Psoas muscle (tissue), 8 donors: ENCODE data around the gene UROC1. TPM values are rescaled to one million over a fixed set of nuclear protein-coding genes. Genes with fewer than 3 reads are reported as not detected.

Experiments used
- ATAC-seq, 4 donors: fragments of 200-7000 bp; cut with Tn5 transposase; one replicate each; pipeline ENCODE4 v1.9.1; 2020; ENCODE audit warnings: moderate library complexity in 3 of 4, mild to moderate bottlenecking in 2 of 4
- DNase-seq, 2 donors: peaks; one replicate each; pipeline ENCODE4 v3.0.0-alpha.2; 2020
- H3K27ac ChIP-seq: fragments of 200-600 bp; one replicate; pipeline ENCODE4 v1.8.0; 2022
- H3K27me3 ChIP-seq, 3 donors: fragments of 200-600 bp in 1 of 3; one replicate each; pipeline versions ENCODE4 v1.6.1 to v1.8.0; 2013 to 2022; ENCODE audit warnings: low read length in 2 of 3, mild to moderate bottlenecking in 2 of 3, moderate library complexity in 1 of 3; ENCODE audit not compliant: insufficient read depth in 3 of 3
- H3K36me3 ChIP-seq, 2 donors: fragments of 200-600 bp in 1 of 2; one replicate each; pipeline versions ENCODE4 v1.6.1 to v1.8.0; 2013 to 2022; ENCODE audit warnings: low read depth in 1 of 2, mild to moderate bottlenecking in 1 of 2, moderate library complexity in 1 of 2; ENCODE audit not compliant: insufficient read depth in 1 of 2
- H3K4me1 ChIP-seq: fragments of 200-600 bp; one replicate; pipeline ENCODE4 v1.8.0; 2022
- H3K4me3 ChIP-seq: fragments of 200-600 bp; one replicate; pipeline ENCODE4 v1.8.0; 2022; ENCODE audit warnings: mild to moderate bottlenecking
- H3K9me3 ChIP-seq: fragments of 200-600 bp; one replicate; pipeline ENCODE4 v1.8.0; 2022
- WGBS, 3 donors: extraction: QIAGEN DNeasy Blood & Tissue Kit; methylation state at CpG; one replicate each; pipeline versions ENCODE4 v1.1.6 to v1.1.7; 2013; 5-methylcytosine and 5-hydroxymethylcytosine counted together
- intact Hi-C, 2 donors: fragments of 100-400 bp; cut with DNase I; formaldehyde crosslinking; loops; one replicate each; pipeline versions ENCODE4 v1.11.0 to v1.14.2; 2022
- polyA plus RNA-seq, 3 donors: library from polyadenylated mRNA; stranded (reverse); fragments of 200-250 nt; gene quantifications; one replicate each; pipeline ENCODE4 v1.2.3, GENCODE V29; 2013
- total RNA-seq, 4 donors: library from RNA; stranded (reverse); fragmentation: NEBNext Ultra II Directional in 2 of 4; extraction: Animal tissue kit (Norgen Biotek cat#: 25700) in 2 of 4; gene quantifications; one replicate each; pipeline versions ENCODE4 v1.2.1 to v1.2.4, GENCODE V29; 2021 to 2023
- TF ChIP-seq, protein P1 (sequence below): fragments of 200-600 bp; IDR thresholded peaks from one replicate; pipeline ENCODE4 v1.8.0; 2022; ENCODE audit warnings: antibody characterized with exemption
- donor health status: healthy with polysubstance abuse.
- donor health status: DM: no; HTN: no; CAD: no; lungs with moderate emphysema.
- donor health status: Bipolar disorder and iron deficiency.
- donor health status: healthy.
- donor health status: DM: yes; HTN: yes; CAD: no.
- donor health status: DM: no; HTN: no; CAD: no.
- donor health status: DM: no; HTN: no; CAD: no.
- donor health status: DM: yes; HTN: yes; CAD: no.

UROC1 gene
- total and polyA plus RNA-seq, 7 donors = 0.03 to 0.13 (median 0.08) TPM; not detected in 4

GRCh38 chr3:126438186-126438585 is 79.4 kb downstream of the UROC1 start:
- Histone ChIP-seq H3K36me3 (peaks cover 3 to 71% of the 10 kb centered on the region in 2 donors), H3K4me3 (no peak overlapping the region), H3K4me1 (peaks cover 6% of the 10 kb centered on the region), H3K27me3 (no peaks in the 10 kb centered on the region), H3K27ac (no peak overlapping the region), H3K9me3 (no peaks in the 10 kb centered on the region)
- 89 to 92% (median 90%) methylated on average over 8 of the region's 8 CpGs for WGBS, 3 donors
- intact Hi-C loops = no loop called here
- DNase-seq (no peak), ATAC-seq (no peak)
- TF ChIP-seq, protein P1, sequence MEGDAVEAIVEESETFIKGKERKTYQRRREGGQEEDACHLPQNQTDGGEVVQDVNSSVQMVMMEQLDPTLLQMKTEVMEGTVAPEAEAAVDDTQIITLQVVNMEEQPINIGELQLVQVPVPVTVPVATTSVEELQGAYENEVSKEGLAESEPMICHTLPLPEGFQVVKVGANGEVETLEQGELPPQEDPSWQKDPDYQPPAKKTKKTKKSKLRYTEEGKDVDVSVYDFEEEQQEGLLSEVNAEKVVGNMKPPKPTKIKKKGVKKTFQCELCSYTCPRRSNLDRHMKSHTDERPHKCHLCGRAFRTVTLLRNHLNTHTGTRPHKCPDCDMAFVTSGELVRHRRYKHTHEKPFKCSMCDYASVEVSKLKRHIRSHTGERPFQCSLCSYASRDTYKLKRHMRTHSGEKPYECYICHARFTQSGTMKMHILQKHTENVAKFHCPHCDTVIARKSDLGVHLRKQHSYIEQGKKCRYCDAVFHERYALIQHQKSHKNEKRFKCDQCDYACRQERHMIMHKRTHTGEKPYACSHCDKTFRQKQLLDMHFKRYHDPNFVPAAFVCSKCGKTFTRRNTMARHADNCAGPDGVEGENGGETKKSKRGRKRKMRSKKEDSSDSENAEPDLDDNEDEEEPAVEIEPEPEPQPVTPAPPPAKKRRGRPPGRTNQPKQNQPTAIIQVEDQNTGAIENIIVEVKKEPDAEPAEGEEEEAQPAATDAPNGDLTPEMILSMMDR = no peak

DNA sequence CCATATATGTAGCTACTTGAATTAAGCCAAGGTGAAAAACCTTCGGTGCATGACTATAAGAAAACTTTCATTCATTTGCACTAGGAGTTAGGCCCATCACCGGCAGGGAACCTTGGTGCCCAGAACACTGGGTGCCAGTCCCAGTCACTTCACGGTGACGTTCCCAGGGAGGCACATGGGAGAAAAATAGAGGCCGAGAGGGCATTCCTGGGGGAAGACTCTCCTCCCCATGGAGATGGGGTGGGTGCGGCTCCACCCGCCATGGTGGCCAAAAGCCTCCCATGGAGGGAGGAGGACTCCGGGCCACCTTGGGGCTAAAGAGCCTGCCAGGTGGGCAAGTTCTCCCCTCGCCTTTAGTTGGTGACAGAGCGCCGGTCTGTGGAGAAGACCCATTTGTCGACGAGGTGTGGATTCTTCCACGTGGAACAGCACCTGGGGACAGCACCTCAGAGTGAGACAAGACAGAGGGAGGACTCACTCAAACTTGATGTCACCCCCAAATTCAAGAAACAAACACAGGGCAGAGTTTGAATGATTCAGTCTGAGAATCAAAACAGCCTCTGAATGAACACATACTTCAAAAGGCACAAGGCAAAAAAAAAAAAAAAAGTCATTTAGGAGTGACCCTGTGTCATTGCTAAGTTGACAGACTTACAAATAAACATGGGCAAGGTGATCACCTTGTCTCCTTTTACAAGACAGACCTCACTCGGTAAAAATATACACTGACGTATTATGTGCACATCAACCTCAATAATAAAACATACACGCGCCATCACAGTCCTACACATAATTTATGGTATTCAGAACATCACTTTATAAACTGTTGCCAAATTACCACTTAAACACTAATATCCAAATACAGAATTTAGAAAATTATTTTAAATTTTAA is 80.5 kb downstream of the UROC1 start:
- 82 to 94% (median 89%) methylated on average over 18 of the region's 18 CpGs for WGBS, 3 donors
- Histone ChIP-seq H3K27me3 (no peaks in the 10 kb centered on the region), H3K36me3 (peaks cover 3 to 64% of the 10 kb centered on the region in 2 donors), H3K27ac (peak overlapping the region; percentile 55), H3K9me3 (no peaks in the 10 kb centered on the region), H3K4me3 (no peak overlapping the region), H3K4me1 (peaks cover 9% of the 10 kb centered on the region)
- DNase-seq = no peak
- TF ChIP-seq, protein P1 = no peak
- ATAC-seq = peak in 3 of 4 donors; percentile 42 to 61 (median 61)
- intact Hi-C loops = no loop called here

DNA sequence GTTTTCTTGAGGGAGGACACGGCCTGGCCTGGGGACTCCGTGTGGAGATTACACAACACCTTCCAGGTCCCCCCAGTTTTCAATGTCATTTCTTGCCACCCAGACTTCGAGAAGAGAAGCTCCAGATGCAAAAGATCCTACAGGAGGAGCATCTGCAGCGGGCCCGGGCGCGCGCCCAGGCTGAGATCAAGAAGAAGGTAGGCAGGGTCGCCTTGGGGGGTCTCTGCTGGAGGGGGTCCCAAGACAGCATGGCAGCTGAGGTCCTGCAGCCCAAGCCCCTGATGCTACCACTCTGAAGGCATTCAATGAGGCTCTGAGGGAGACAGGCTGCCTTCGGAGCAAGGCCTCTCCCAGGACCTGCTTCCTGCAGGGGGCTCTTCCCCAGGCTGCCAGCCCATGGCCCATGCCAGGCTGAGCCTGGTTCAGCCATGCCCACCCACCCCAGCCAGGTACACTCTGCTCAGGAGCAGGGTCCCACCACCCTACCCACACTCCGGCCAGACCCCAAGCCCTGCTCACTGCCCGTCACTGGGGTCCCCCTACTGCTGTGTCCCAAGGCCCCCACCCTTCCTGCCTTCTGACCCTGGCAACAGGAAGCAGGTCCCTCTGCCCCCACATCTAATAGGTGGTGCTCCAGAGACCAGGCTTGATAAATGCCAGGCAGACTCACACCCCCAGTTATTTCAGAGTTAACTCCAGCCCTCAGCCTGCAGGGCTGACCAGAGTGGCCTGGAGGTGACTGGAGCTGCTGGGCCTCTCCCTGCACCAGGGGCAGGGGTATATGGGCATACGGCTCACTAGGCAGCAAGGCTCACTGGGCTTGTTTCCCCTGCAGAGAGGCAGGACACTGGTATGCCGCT is 81.9 kb downstream of the UROC1 start:
- DNase-seq (no peak), ATAC-seq (no peak)
- H3K27ac ChIP-seq = no peak overlapping the region
- no peak overlapping the region for H3K4me3 ChIP-seq
- H3K27me3 ChIP-seq = no peaks in the 10 kb centered on the region
- intact Hi-C loops = no loop called here
- H3K36me3 ChIP-seq = peaks cover 0 to 56% of the 10 kb centered on the region in 2 donors
- peaks cover 6% of the 10 kb centered on the region for H3K4me1 ChIP-seq
- 93 to 98% (median 96%) methylated on average over 14 of the region's 14 CpGs for WGBS, 3 donors
- TF ChIP-seq, protein P1 = no peak
- no peaks in the 10 kb centered on the region for H3K9me3 ChIP-seq

- intact Hi-C loops = no loop called here
- Histone ChIP-seq H3K27ac (no peak overlapping the region), H3K9me3 (no peaks in the 10 kb centered on the region), H3K4me1 (peaks cover 6% of the 10 kb centered on the region), H3K27me3 (no peaks in the 10 kb centered on the region), H3K36me3 (peaks cover 0 to 49% of the 10 kb centered on the region in 2 donors), H3K4me3 (no peak overlapping the region)
- DNase-seq = no peak
- TF ChIP-seq, protein P1 = no peak
- WGBS, 3 donors = 91 to 93% (median 93%) methylated on average over 7 to 8 of the region's 8 CpGs
- ATAC-seq = no peak
Measured at GRCh38 chr3:126434931-126435411, 82.6 kb downstream of the UROC1 start.
